Measurements from ENCODE around the gene TEX2. TPM values are rescaled to one million over a fixed set of nuclear protein-coding genes. Genes with fewer than 3 reads are reported as not detected.

TEX2 gene
- total and polyA plus RNA-seq, 2 donors (not counting 1 experiment from before 2014, with no cell fraction given) = 4.0 to 7.6 TPM

DNA sequence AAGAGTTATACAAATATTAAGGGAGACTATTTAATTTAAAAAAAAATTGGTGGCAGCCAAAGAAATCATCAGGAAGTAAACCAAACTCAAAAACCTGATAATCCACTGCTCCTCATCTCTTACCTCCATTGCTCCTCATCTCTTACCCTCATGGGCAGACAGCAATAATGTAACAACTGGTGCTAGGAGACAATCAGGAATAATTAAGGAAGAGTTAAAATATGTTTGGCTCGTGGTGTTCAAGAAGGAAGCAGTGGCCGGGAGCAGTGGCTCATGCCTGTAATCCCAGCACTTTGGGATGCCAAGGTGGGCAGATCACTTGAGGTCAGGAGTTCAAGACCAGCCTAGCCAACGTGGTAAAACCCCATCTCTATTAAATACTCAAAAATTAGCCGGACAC, 151.2 kb downstream of the TEX2 start:
- H3K27me3 ChIP-seq (replicated peaks in 1 of 4; ENCODE audit: control extremely low read depth in 1 of 4, control insufficient read depth in 3 of 4, insufficient read depth in 4 of 4, low read length in 3 of 4) = no peaks in the 10 kb centered on the region
- H3K4me2 ChIP-seq (replicated peaks; ENCODE audit: low read depth, low read length, poor library complexity, severe bottlenecking) = no peak overlapping the region
- ATAC-seq (ENCODE audit: low read depth) (no peak), DNase-seq (no peak)
- no peaks in the 10 kb centered on the region for H4K20me1 ChIP-seq (ENCODE audit: control insufficient read depth, insufficient read depth, low read length, poor library complexity, severe bottlenecking)
- no peaks in the 10 kb centered on the region for H3K27me3 Mint-ChIP-seq
- no peaks in the 10 kb centered on the region for H3K9me3 ChIP-seq (ENCODE audit: control extremely low read depth in 1 of 3, control insufficient read depth in 2 of 3, insufficient read depth in 1 of 3, low read length in 2 of 3)
- no peak overlapping the region for H3K4me3 Mint-ChIP-seq
- no peaks in the 10 kb centered on the region for H3K9me3 Mint-ChIP-seq (ENCODE audit: insufficient read depth)
- peaks cover 2% of the 10 kb centered on the region for H3K4me1 Mint-ChIP-seq
- H2AFZ ChIP-seq (ENCODE audit: insufficient read depth, low read depth, low read length, poor library complexity, severe bottlenecking) = no peak overlapping the region
- intact Hi-C loops (cut with micrococcal nuclease) = no loop called here
- TF ChIP-seq EZH2 (IDR thresholded peaks at IDR 0.05; ENCODE audit: borderline replicate concordance, insufficient read depth, low read depth, low read length, poor library complexity, severe bottlenecking) = no peak
- H3K4me1 ChIP-seq (ENCODE audit: control insufficient read depth in 2 of 2, insufficient read depth in 2 of 2, low read length in 2 of 2) = peaks cover 0 to 3% of the 10 kb centered on the region in 2 donors
- H3K9ac ChIP-seq (ENCODE audit: low read length) = no peak overlapping the region
- H3K79me2 ChIP-seq (ENCODE audit: control insufficient read depth, insufficient read depth, low read length) = no peaks in the 10 kb centered on the region
- ChIA-PET CTCF (no interaction called here), POLR2A (no interaction called here)
- no peak overlapping the region for H3K4me3 ChIP-seq (ENCODE audit: control extremely low read depth in 1 of 5, extremely low read depth in 1 of 5, insufficient read depth in 1 of 5, low read depth in 2 of 5, low read length in 4 of 5)
- no peak overlapping the region for H3K27ac ChIP-seq (ENCODE audit: low read length in 2 of 2)
- whole genome bisulfite sequencing (ENCODE audit: insufficient coverage) = 100% methylated on average over 1 of the region's 4 CpGs
- no peak overlapping the region for H3K27ac Mint-ChIP-seq
- H3K36me3 ChIP-seq (replicated peaks in 1 of 2; ENCODE audit: control extremely low read depth in 1 of 2, control insufficient read depth in 1 of 2, extremely low read depth in 1 of 2, insufficient read depth in 2 of 2, low read length in 1 of 2) = no peaks in the 10 kb centered on the region

DNA sequence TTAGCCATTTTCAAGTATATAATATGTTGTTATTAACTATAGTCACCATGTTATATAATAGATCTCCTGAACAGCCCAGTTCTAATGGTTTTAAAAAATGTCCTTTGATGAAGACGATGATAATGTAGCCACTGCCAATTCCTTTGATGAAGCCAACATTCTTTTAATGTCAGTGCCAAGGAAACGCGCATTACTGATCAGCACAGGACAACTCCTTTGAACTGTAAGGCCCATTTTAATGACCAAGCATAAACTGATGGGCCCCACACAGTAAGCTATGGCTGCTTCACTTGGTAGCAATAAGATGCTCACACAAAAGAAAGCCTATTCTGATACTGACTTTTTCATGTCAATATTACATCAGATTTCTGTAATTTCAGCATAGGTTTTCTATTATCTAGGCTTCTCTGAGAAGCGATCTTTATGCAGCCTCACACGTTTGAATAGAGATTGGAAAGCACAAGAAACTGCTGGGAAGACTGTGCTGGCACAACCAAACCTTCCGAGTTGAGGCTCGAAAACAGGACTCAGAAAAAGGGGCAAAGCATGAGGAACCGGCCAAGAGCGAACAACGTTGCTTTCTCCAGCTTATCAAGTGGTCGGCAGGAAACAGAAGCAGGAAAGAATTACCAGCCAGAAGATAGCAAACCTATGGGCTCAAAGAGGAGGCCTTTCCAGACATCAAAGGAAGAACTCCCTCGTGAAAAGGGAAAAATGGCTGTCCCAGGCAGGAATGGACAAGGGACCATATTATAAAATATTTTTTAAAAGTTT, 152.5 kb downstream of the TEX2 start:
- Mint-ChIP-seq H3K27ac (no peak overlapping the region), H3K9me3 (ENCODE audit: insufficient read depth) (no peaks in the 10 kb centered on the region), H3K27me3 (no peaks in the 10 kb centered on the region), H3K4me3 (no peak overlapping the region), H3K4me1 (peaks cover 2% of the 10 kb centered on the region)
- no peaks in the 10 kb centered on the region for H3K36me3 ChIP-seq (replicated peaks in 1 of 2; ENCODE audit: control extremely low read depth in 1 of 2, control insufficient read depth in 1 of 2, extremely low read depth in 1 of 2, insufficient read depth in 2 of 2, low read length in 1 of 2)
- 66% methylated on average over 8 of the region's 12 CpGs for WGBS (ENCODE audit: insufficient coverage)
- TF ChIP-seq, protein P1, sequence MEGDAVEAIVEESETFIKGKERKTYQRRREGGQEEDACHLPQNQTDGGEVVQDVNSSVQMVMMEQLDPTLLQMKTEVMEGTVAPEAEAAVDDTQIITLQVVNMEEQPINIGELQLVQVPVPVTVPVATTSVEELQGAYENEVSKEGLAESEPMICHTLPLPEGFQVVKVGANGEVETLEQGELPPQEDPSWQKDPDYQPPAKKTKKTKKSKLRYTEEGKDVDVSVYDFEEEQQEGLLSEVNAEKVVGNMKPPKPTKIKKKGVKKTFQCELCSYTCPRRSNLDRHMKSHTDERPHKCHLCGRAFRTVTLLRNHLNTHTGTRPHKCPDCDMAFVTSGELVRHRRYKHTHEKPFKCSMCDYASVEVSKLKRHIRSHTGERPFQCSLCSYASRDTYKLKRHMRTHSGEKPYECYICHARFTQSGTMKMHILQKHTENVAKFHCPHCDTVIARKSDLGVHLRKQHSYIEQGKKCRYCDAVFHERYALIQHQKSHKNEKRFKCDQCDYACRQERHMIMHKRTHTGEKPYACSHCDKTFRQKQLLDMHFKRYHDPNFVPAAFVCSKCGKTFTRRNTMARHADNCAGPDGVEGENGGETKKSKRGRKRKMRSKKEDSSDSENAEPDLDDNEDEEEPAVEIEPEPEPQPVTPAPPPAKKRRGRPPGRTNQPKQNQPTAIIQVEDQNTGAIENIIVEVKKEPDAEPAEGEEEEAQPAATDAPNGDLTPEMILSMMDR (IDR thresholded peaks at IDR 0.05) = no peak
- TF ChIP-seq EZH2 (IDR thresholded peaks at IDR 0.05; ENCODE audit: borderline replicate concordance, insufficient read depth, low read depth, low read length, poor library complexity, severe bottlenecking) = no peak
- no peak overlapping the region for H3K9ac ChIP-seq (ENCODE audit: low read length)
- H3K27ac ChIP-seq (ENCODE audit: low read length in 2 of 2) = no peak overlapping the region
- no peaks in the 10 kb centered on the region for H3K79me2 ChIP-seq (ENCODE audit: control insufficient read depth, insufficient read depth, low read length)
- intact Hi-C loops (cut with micrococcal nuclease) = no loop called here
- peaks cover 0 to 3% of the 10 kb centered on the region in 2 donors for H3K4me1 ChIP-seq (ENCODE audit: control insufficient read depth in 2 of 2, insufficient read depth in 2 of 2, low read length in 2 of 2)
- ChIA-PET CTCF (no interaction called here), POLR2A (no interaction called here)
- no peaks in the 10 kb centered on the region for H4K20me1 ChIP-seq (ENCODE audit: control insufficient read depth, insufficient read depth, low read length, poor library complexity, severe bottlenecking)
- H2AFZ ChIP-seq (ENCODE audit: insufficient read depth, low read depth, low read length, poor library complexity, severe bottlenecking) = no peak overlapping the region
- no peak overlapping the region for H3K4me2 ChIP-seq (replicated peaks; ENCODE audit: low read depth, low read length, poor library complexity, severe bottlenecking)
- no peaks in the 10 kb centered on the region for H3K27me3 ChIP-seq (replicated peaks in 1 of 4; ENCODE audit: control extremely low read depth in 1 of 4, control insufficient read depth in 3 of 4, insufficient read depth in 4 of 4, low read length in 3 of 4)
- H3K4me3 ChIP-seq (ENCODE audit: control extremely low read depth in 1 of 5, extremely low read depth in 1 of 5, insufficient read depth in 1 of 5, low read depth in 2 of 5, low read length in 4 of 5) = no peak overlapping the region
- ATAC-seq (ENCODE audit: low read depth) = no peak
- no peaks in the 10 kb centered on the region for H3K9me3 ChIP-seq (ENCODE audit: control extremely low read depth in 1 of 3, control insufficient read depth in 2 of 3, insufficient read depth in 1 of 3, low read length in 2 of 3)
- DNase-seq = no peak
